Epithelial cell of prostate (primary cell): ENCODE data around the gene ZCWPW1.
"Not testable (repeated sequence)": the region's sequence is repeated elsewhere in the genome, so short reads cannot be mapped to it uniquely, and the experiment has no call there.

Experiments
- DNase-seq: peaks from one replicate; pipeline ENCODE4 v3.0.0-alpha.2; 2011; ENCODE audit warnings: low read depth, low spot score
- H3K27ac ChIP-seq: fragments of 450-650 bp; 2 replicates; pipeline ENCODE4 v1.5.1; 2017; ENCODE audit warnings: mild to moderate bottlenecking

Gene ZCWPW1

GRCh38 chr7:100407285-100408180 is 21.0 kb downstream of the ZCWPW1 start:
- peak; percentile 12 for DNase-seq

DNA sequence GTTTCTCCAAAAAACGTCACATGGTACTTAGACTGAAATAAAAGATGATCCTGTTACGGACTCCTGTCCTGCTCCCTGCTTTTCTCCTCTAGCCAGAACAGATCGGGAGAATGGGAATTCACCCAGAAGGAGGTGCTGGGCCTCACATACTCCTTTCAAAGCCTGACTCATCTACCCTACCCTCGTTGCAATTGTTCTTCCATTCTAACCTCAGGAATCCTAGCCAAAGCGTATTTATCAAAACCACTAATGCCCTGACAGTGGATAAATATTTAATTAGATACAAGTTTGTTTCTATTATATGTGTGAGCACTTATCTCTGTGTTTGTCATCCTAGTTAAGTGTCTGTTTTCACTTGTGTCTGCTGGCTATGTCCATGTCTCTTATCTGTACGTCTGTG is 21.7 kb downstream of the ZCWPW1 start:
- DNase-seq: peak; percentile 18
- no peak overlapping the region for H3K27ac ChIP-seq

More at GRCh38 chr7:100407285-100408180, 21.0 kb downstream of the ZCWPW1 start:
- H3K27ac ChIP-seq: no peak overlapping the region

- no peak for DNase-seq
- H3K27ac ChIP-seq: no peak overlapping the region
These were observed 26.3 kb downstream of the ZCWPW1 start for GRCh38 chr7:100402241-100402640.

- DNase-seq: no peak
- H3K27ac ChIP-seq: no peak overlapping the region
These were observed 26.7 kb downstream of the ZCWPW1 start for GRCh38 chr7:100401811-100402210.

DNA sequence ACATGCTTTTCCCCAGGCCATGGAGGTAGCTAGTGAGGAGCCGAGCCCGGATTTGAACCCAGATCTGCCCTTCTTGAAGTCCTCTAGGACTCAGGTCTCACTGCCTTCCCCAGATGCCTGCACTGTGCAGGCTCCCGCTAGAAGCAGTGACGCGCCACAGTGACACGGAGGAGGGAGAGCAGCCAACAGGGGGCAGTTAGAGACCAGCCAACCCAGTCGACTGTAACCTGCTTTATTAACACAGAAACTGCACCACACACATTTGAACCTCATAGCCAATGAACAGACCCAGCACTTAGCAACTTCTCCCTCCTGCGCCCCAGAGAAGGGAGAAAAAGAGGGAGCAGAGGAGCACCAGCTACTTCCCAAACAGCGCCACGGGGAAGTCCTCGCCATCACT is 27.8 kb downstream of the ZCWPW1 start:
- no peak overlapping the region for H3K27ac ChIP-seq
- no peak for DNase-seq

DNA sequence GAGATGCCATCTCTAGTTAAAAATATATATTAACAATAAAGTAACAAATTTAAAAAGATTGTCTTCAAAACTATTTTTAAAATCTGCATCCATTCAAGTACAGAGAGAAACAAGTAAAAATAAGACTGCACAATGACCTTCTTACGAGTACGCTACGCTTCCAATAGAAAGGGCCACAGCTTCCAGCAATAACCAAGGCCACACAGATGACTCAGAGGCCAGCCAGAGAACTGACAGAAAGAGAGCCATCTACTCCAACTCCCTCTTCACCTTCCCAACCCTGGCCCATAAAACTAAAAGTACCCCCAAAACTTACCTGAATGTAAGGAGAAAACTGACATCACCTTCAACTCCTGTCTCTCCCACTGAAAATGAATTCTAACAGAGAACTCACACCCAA is 28.5 kb downstream of the ZCWPW1 start:
- H3K27ac ChIP-seq: no peak overlapping the region
- DNase-seq: no peak

DNA sequence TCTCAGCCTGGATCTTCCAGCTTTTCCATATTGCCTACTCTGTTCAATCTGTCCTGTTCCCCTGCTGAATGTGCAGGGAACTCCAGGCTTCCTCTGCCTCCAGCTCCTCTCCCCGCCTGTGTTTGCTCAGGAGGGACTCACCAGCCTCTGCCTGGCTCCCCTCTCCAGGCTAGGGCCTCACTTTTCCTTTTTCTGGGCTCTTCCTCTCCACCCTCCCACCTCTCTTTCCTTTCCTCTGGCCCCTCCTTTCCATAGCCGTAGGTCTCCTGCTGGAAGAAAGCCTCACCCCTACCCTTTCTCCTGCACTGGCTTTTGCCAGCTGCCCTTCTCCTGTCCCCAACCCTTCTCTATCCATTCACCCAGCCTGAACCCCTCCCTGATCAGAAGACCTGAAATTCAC is 30.3 kb downstream of the ZCWPW1 start:
- DNase-seq: no peak
- H3K27ac ChIP-seq: no peak overlapping the region

DNA sequence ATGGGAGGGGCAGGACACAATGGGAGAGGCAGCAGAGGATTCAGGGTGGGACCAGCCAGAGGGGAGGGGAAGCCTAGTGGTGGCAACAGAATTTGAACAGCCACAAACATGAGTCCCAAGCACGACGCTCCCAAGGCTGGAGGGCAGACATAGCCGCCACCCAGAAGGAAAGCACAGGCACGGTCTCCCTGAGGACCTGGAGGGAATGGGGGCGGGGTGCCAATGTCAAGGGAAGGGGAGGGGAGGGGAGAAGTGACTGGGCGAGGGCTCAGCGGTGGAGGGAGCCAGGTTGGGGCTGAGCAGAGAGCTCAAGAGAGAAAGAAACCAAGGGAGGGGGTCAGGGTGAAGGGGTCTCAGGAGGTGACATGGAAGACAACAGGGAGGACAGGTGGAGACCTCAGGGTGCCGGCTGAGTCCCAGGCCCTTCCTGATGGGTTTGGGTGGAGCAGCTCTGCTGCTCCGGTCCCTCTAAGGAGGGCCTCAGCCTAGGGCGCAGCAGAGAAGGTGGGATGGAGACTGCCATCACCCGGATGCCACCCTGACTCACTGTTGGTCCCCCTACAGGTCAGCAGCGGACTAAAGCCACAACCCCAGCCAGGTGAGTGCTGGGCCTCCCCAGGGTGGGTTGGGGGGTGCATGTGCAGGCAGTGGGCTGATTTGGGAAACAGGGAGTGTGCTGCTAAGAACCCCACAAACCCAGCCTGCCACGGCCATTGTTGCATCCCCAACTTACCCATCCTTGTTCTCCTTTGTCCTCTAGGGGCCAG is 31.0 kb downstream of the ZCWPW1 start:
- no peak overlapping the region for H3K27ac ChIP-seq
- DNase-seq: no peak

DNA sequence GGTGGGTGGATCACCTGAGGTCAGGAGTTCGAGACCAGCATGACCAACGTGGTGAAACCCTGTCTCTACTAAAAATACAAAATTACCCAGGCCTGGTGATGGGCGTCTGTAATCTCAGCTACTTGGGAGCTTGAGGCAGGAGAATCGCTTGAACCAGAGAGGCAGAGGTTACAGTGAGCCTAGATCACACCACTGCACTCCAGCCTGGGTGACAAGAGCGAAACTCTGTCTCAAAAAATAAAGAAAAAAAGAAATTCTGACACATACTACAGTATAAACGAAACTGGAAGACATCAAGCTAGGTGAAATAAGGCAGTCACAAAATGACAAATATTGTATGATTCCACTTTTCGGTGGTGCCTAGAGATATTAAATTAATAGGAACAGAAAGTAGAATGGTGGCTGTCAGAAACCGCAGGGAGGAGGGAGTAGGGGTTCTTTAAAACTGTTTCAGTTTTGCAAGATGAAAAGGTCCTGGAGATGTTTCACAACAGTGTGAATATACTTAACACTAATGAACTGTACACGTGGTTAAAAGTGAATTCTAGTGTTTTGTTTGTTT is 32.0 kb downstream of the ZCWPW1 start:
- no peak for DNase-seq
- no peak overlapping the region for H3K27ac ChIP-seq

DNA sequence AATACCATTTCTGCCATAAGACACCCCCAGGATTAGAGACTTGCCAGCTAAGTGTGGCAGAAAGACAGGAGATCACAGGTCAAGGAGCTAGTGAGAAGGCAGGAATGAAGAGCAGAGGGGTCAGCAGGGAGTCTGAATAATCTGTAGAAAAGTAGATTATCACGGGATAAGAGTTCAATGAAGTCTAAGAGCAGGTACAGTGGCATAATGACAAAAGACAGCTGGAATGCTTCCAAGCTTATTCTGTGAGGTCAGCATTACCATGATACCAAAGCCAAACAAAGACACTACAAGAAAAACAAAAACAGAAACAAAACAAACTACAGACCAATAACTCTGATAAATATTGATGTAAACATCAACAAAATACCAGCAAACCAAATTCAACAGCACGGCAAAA is 34.4 kb downstream of the ZCWPW1 start:
- H3K27ac ChIP-seq: no peak overlapping the region
- DNase-seq: no peak

- H3K27ac ChIP-seq: no peak overlapping the region
- DNase-seq: no peak
These were observed 35.1 kb downstream of the ZCWPW1 start for GRCh38 chr7:100393233-100393905.

DNA sequence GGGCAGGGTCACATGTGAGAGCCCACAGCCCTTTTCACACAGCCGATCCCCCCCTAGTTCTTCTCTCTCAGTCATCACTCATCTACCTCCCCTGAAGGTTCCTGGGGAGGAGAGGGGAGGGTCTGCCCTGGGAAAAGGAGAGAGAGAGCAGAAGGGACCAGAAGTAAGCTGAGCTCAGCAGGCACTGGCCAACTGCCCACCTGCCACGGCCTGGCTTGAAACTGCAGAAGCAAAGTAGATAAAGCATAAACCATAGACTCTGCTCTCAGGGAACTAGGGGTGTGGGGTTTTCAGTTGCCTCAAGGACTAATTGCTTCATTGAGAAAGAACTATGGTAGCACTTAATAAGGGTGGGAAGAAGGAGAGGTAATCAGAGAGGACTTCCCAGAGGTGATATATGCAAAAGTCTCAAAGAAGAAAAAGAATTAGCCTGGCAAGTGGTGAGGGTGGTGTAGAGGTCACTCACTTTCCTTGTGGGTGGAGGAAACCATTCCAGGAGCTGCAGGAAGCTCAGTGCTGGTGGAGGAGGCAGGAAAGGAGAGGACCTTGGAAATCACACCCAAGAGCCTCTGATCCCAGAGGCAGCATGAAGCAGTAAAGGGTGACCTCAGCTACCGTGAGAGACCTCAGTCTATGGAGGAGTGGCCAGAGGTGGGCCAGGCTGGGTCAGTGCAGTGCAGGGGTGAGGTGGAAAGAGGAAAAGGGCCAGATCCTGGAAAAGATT is 38.1 kb downstream of the ZCWPW1 start:
- no peak overlapping the region for H3K27ac ChIP-seq
- DNase-seq: no peak

DNA sequence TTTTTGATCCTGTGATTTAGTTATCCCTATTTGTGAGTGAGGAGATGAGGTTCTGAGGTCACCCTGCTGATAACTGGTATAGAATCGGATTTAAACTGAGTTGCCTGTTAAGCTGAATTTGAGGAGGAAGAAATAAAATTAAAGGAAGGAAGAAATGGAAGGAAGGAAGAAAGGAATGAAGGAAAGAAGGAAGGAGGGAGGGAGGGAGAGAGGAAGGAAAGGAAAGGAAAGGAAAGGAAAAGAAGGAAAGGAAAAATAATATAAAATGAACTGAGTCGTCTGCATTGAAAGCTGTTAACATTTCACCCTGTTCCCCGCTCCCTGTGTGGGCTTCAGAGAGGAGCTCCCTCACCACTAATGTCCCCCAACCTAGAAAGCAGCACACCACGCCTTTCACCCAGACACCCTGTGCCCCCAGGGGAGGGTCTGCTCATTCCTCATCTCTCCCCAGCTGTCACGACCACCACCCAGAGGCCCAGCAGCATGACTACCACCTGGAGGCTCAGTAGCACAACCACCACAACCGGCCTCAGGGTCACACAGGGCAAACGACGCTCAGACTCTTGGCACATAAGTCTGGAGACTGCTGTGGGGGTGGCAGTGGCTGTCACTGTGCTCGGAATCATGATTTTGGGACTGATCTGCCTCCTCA is 38.9 kb downstream of the ZCWPW1 start:
- DNase-seq: no peak
- H3K27ac ChIP-seq: no peak overlapping the region

- H3K27ac ChIP-seq: no peak overlapping the region
- no peak for DNase-seq
These were observed 40.8 kb downstream of the ZCWPW1 start for GRCh38 chr7:100387695-100388094.

DNA sequence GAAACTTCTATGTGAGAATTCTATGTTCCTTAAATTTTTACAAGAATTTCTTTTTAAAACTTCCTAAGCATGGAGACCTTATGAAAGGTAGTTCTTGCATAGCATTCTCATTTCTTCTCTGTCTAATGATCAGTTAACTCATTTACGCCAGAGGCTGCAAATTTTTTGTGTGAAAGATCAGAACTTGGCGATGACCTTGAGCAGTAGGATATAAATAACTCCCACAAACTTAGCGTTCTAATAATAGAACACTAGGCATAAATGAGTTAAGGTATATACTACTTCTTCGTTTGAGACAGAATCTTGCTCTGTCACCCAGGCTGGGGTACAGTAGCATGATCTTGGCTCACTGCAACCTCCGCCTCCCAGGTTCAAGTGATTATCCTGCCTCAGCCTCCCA is 41.6 kb downstream of the ZCWPW1 start:
- H3K27ac ChIP-seq: no peak overlapping the region
- no peak for DNase-seq

GRCh38 chr7:100384628-100385294 is 43.7 kb downstream of the ZCWPW1 start:
- H3K27ac ChIP-seq: no peak overlapping the region
- DNase-seq: no peak

DNA sequence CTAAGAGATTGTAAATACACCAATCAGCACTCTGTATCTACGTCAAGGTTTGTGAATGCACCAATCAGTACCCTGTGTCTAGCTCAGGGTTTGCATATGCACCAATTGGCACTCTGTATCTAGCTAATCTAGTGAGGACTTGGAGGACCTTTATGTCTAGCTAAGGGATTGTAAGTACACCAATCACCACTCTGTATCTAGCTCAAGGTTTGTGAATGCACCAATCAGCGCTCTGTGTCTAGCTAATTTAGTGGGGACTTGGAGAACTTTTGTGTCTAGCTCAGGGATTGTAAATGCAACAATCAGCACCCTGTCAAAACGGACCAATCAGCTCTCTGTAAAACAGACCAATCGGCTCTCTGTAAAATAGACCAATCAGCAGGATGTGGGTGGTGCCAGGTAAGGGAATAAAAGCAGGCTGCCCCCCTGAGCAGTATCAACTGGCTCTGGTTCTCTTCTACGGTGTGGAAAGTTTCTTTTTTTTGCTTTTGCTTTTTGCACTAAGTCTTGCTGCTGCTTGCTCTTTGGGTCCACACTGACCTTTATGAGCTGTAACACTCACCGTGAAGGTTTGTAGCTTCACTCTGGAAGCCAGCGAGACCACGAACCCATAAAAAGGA is 46.2 kb downstream of the ZCWPW1 start:
- DNase-seq, H3K27ac ChIP-seq: not testable (repeated sequence)

DNA sequence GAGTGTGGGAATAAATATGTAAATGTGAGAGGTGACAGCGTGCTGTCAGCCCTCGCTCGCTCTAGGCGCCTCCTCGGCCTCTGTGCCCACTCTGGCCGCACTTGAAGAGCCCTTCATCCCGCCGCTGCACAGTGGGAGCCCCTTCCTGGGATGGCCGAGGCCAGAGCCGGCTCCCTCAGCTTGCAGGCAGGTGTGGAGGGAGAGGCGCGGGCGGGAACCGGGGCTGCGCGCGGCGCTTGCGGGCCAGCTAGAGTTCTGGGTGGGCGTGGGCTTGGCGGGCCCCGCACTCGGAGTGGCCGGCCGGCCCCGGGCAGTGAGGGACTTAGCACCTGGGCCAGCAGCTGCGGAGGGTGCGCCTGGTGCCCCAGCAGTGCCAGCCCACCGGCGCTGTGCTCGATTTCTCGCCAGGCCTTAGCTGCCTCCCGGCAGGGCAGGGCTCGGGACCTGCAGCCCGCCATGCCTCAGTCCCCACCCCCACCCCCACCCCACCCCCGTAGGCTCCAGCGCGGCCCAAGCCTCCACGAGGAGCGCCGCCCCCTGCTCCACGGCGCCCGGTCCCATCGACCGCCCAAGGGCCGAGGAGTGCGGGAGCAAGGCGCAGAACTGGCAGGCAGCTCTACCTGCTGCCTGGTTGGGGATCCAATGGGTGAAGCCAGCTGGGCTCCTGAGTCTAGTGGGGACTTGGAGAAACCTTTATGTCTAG is 46.8 kb downstream of the ZCWPW1 start:
- not testable (repeated sequence) for DNase-seq, H3K27ac ChIP-seq
